Vagina (tissue), 2 donors: ENCODE measurements around the gene MSI2. TPM values are rescaled to one million over a fixed set of nuclear protein-coding genes. Genes with fewer than 3 reads are reported as not detected.

Experiments
- DNase-seq, 2 donors: peaks; one replicate each; pipeline ENCODE4 v3.0.0-alpha.2; 2017; ENCODE audit errors: extremely low spot score in 2 of 2
- H3K27ac ChIP-seq: fragments of 200-600 bp; sonication (generic); one replicate; pipeline ENCODE4 v1.5.1; 2019
- H3K27me3 ChIP-seq: fragments of 200-600 bp; sonication (generic); one replicate; pipeline ENCODE4 v1.5.1; 2019
- H3K36me3 ChIP-seq, 2 donors: fragments of 200-600 bp; sonication (generic); one replicate each; pipeline ENCODE4 v1.5.1; 2017 to 2019
- H3K4me1 ChIP-seq: fragments of 200-600 bp; sonication (generic); one replicate; pipeline ENCODE4 v1.5.1; 2019
- H3K4me3 ChIP-seq, 2 donors: fragments of 200-600 bp; sonication (generic); 1 replicate in 1 of 2; 2 replicates in 1 of 2; pipeline ENCODE4 v1.5.1; 2016 to 2019
- H3K9me3 ChIP-seq: fragments of 200-600 bp; sonication (generic); one replicate; pipeline ENCODE4 v1.5.1; 2019
- POLR2A ChIP-seq, 2 donors: fragments of 450-650 bp; IDR thresholded peaks; one replicate each; pipeline ENCODE4 v1.6.1; 2017; ENCODE audit warnings: antibody characterized with exemption in 2 of 2, mild to moderate bottlenecking in 2 of 2, moderate library complexity in 2 of 2
- POLR2AphosphoS5 ChIP-seq, 2 donors: sonication (generic); formaldehyde crosslinking; IDR thresholded peaks; one replicate each; pipeline ENCODE4 v1.9.0; 2017; ENCODE audit warnings: antibody characterized with exemption in 2 of 2, mild to moderate bottlenecking in 2 of 2, low read depth in 1 of 2; ENCODE audit not compliant: insufficient read depth in 1 of 2
- intact Hi-C: fragments of 100-400 bp; cut with DNase I; formaldehyde crosslinking; loops from one replicate; pipeline ENCODE4 v1.15.1; 2023
- total RNA-seq: library from RNA; depleted of rRNA; stranded (reverse); fragments of >200 nt; gene quantifications from one replicate; pipeline ENCODE4 v1.2.3, GENCODE V29; 2016
- TF ChIP-seq, protein P1 (sequence below), 3 experiments: fragments of 450-650 bp in 2 of 3; fragments of 200-600 bp in 1 of 3; sonication (generic) in 1 of 3; IDR thresholded peaks; one replicate each; pipeline ENCODE4 v1.5.1; 2017 to 2019; ENCODE audit warnings: antibody characterized with exemption in 3 of 3, mild to moderate bottlenecking in 2 of 3, moderate library complexity in 2 of 3

Gene MSI2
- total RNA-seq, 1 donor from 2014 or later, result 27.3 TPM

DNA sequence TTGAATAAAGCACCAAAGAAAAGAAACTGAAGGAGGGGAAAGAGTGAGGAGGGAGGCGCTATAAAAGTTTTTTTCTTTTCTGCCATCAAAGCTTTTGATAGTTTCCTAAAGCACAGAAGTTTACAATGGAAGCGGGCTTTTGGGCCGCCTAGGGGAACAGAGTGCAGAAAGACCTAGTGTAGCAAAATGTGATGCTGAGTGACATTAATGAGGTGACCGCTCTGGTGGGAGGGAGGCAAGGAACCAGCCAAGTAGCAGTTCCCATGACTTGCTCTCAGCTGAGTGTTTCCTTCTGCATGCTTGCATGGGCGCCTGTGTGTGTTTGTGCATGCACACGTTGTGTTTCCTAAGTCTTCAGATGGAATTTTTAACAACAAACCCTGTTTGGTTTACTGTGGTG, 15.5 kb downstream of the MSI2 start:
- TF ChIP-seq POLR2AphosphoS5 (IDR thresholded peaks at IDR 0.05; ENCODE audit: insufficient read depth in 1 of 2, low read depth in 1 of 2) (no peak), POLR2A (IDR thresholded peaks at IDR 0.05) (no peak)
- TF ChIP-seq, protein P1, sequence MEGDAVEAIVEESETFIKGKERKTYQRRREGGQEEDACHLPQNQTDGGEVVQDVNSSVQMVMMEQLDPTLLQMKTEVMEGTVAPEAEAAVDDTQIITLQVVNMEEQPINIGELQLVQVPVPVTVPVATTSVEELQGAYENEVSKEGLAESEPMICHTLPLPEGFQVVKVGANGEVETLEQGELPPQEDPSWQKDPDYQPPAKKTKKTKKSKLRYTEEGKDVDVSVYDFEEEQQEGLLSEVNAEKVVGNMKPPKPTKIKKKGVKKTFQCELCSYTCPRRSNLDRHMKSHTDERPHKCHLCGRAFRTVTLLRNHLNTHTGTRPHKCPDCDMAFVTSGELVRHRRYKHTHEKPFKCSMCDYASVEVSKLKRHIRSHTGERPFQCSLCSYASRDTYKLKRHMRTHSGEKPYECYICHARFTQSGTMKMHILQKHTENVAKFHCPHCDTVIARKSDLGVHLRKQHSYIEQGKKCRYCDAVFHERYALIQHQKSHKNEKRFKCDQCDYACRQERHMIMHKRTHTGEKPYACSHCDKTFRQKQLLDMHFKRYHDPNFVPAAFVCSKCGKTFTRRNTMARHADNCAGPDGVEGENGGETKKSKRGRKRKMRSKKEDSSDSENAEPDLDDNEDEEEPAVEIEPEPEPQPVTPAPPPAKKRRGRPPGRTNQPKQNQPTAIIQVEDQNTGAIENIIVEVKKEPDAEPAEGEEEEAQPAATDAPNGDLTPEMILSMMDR (IDR thresholded peaks at IDR 0.05), result no peak
- intact Hi-C loops, result no loop called here
- no peaks in the 10 kb centered on the region for H3K9me3 ChIP-seq
- peaks cover 14% of the 10 kb centered on the region for H3K4me1 ChIP-seq
- H3K4me3 ChIP-seq, result no peak overlapping the region
- no peaks in the 10 kb centered on the region for H3K36me3 ChIP-seq
- no peak for DNase-seq
- H3K27me3 ChIP-seq, result no peaks in the 10 kb centered on the region
- no peak overlapping the region for H3K27ac ChIP-seq

DNA sequence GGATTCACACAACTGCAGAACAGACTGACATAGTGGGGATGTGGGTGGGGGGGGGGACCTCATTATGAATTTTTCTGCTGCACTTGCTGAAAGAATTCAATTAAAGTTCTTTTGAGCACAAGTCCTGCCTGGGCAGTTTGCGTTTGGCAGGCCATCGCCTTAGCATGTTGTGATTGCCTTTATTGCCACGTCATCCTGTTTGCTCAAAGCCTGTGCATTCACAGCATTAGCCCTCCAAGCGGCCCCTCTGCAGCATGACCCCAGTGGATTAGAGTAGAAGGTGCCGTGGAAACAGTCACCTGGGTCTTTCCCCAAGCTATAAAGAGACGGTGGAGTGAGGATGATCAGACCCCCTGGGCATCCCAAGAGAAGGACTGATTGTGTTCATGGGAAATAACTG, 17.2 kb downstream of the MSI2 start:
- Histone ChIP-seq H3K4me3 (no peak overlapping the region), H3K4me1 (peaks cover 14% of the 10 kb centered on the region), H3K27ac (no peak overlapping the region), H3K27me3 (no peaks in the 10 kb centered on the region), H3K9me3 (no peaks in the 10 kb centered on the region), H3K36me3 (no peaks in the 10 kb centered on the region)
- intact Hi-C loops, result no loop called here
- no peak for DNase-seq
- TF ChIP-seq POLR2AphosphoS5 (IDR thresholded peaks at IDR 0.05; ENCODE audit: insufficient read depth in 1 of 2, low read depth in 1 of 2) (no peak), POLR2A (IDR thresholded peaks at IDR 0.05) (no peak)
- TF ChIP-seq, protein P1 (IDR thresholded peaks at IDR 0.05), result no peak

DNA sequence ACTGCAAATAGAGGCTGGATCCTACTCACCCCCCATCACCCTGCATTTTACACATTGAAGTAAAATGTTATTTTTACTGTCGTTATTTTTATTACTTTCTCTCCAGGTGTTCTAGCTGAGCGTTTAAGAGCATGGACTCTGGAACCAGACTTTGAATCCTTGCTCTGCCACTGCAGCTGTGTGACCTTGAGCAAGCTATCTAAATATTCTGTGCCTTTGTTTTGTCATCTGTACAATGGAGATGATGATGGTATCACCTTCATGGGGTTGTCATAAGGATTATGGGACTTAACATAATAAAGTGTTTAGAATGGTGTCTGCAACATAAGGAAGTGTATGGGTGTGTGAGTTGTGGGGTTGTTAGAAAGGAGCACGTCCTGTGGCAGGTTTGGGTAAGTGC, 17.8 kb downstream of the MSI2 start:
- Histone ChIP-seq H3K4me3 (no peak overlapping the region), H3K36me3 (no peaks in the 10 kb centered on the region), H3K27me3 (no peaks in the 10 kb centered on the region), H3K9me3 (no peaks in the 10 kb centered on the region), H3K4me1 (peaks cover 14% of the 10 kb centered on the region), H3K27ac (no peak overlapping the region)
- intact Hi-C loops, result no loop called here
- TF ChIP-seq, protein P1 (IDR thresholded peaks at IDR 0.05), result no peak
- no peak for TF ChIP-seq POLR2AphosphoS5 (IDR thresholded peaks at IDR 0.05; ENCODE audit: insufficient read depth in 1 of 2, low read depth in 1 of 2)
- TF ChIP-seq POLR2A (IDR thresholded peaks at IDR 0.05), result no peak
- no peak for DNase-seq

GRCh38 chr17:57275071-57275764, 18.9 kb downstream of the MSI2 start:
- Histone ChIP-seq H3K4me3 (no peak overlapping the region), H3K27me3 (no peaks in the 10 kb centered on the region), H3K36me3 (no peaks in the 10 kb centered on the region), H3K9me3 (no peaks in the 10 kb centered on the region), H3K4me1 (peaks cover 14% of the 10 kb centered on the region), H3K27ac (no peak overlapping the region)
- intact Hi-C loops, result no loop called here
- TF ChIP-seq POLR2AphosphoS5 (IDR thresholded peaks at IDR 0.05; ENCODE audit: insufficient read depth in 1 of 2, low read depth in 1 of 2) (no peak), POLR2A (IDR thresholded peaks at IDR 0.05) (no peak)
- TF ChIP-seq, protein P1 (IDR thresholded peaks at IDR 0.05), result no peak
- no peak for DNase-seq

DNA sequence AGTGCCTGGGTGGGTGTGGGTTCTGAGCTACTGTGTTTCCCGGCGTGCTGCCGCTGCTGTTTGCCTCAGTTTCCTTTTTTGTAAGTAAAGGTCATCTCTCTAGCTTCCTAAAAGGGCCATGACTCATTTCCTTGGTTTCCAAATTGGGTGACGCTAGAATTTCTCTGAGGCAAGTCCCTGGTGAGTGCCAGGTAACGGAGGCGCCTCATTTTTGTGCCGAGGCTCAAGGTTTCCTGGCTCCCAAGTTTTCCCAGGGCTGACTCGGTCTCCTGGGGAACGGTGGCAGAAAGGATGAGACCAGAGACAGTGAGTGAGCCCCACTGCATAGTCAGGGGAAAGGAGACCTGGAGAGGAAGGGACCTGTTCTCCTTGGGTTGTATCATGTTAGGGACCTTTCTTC, 20.3 kb downstream of the MSI2 start:
- H3K4me3 ChIP-seq, result no peak overlapping the region
- no peak for DNase-seq
- intact Hi-C loops, result no loop called here
- no peak overlapping the region for H3K27ac ChIP-seq
- peaks cover 5% of the 10 kb centered on the region for H3K4me1 ChIP-seq
- H3K27me3 ChIP-seq, result no peaks in the 10 kb centered on the region
- H3K9me3 ChIP-seq, result no peaks in the 10 kb centered on the region
- TF ChIP-seq, protein P1 (IDR thresholded peaks at IDR 0.05), result no peak
- no peak for TF ChIP-seq POLR2A (IDR thresholded peaks at IDR 0.05)
- no peak for TF ChIP-seq POLR2AphosphoS5 (IDR thresholded peaks at IDR 0.05; ENCODE audit: insufficient read depth in 1 of 2, low read depth in 1 of 2)
- H3K36me3 ChIP-seq, result no peaks in the 10 kb centered on the region
